GM20431 (cell line): Measurements from ENCODE around the gene ARMH3.

Experiments used
- in situ Hi-C: fragments of 300-500 bp; cut with MseI, MboI; formaldehyde crosslinking; loops from one replicate; pipeline ENCODE4 v1.15.0; 2020; ENCODE audit warnings: low sequenced_read_pairs; ENCODE audit not compliant: unreplicated experiment

The ARMH3 gene

GRCh38 chr10:101956117-101956516 lies 99.9 kb downstream of the ARMH3 start:
- in situ Hi-C loops: no loop called here

- in situ Hi-C loops: no loop called here
Observed at GRCh38 chr10:101952191-101952590, 103.8 kb downstream of the ARMH3 start.

- in situ Hi-C loops: no loop called here
Observed at GRCh38 chr10:101950213-101950612, 105.8 kb downstream of the ARMH3 start.

GRCh38 chr10:101941871-101942270 lies 114.1 kb downstream of the ARMH3 start:
- in situ Hi-C loops: no loop called here

- in situ Hi-C loops: no loop called here
Observed at GRCh38 chr10:101940916-101941315, 115.1 kb downstream of the ARMH3 start.

- in situ Hi-C loops: no loop called here
Observed at GRCh38 chr10:101939729-101940128, 116.2 kb downstream of the ARMH3 start.

- in situ Hi-C loops: no loop called here
Observed at GRCh38 chr10:101939008-101939648, 116.8 kb downstream of the ARMH3 start.

GRCh38 chr10:101938305-101939007 lies 117.5 kb downstream of the ARMH3 start:
- in situ Hi-C loops: no loop called here

GRCh38 chr10:101935431-101935830 lies 120.5 kb downstream of the ARMH3 start:
- in situ Hi-C loops: no loop called here

- in situ Hi-C loops: no loop called here
Observed at GRCh38 chr10:101934686-101935305, 121.2 kb downstream of the ARMH3 start.

- in situ Hi-C loops: no loop called here
Observed at GRCh38 chr10:101933976-101934375, 122.0 kb downstream of the ARMH3 start.

- in situ Hi-C loops: no loop called here
Observed at GRCh38 chr10:101932183-101932582, 123.8 kb downstream of the ARMH3 start.

GRCh38 chr10:101925027-101925426 lies 130.9 kb downstream of the ARMH3 start:
- in situ Hi-C loops: no loop called here

GRCh38 chr10:101923256-101923655 lies 132.7 kb downstream of the ARMH3 start:
- in situ Hi-C loops: no loop called here

GRCh38 chr10:101922846-101923245 lies 133.1 kb downstream of the ARMH3 start:
- in situ Hi-C loops: no loop called here

GRCh38 chr10:101920546-101920945 lies 135.4 kb downstream of the ARMH3 start:
- in situ Hi-C loops: no loop called here

GRCh38 chr10:101919026-101919770 lies 136.8 kb downstream of the ARMH3 start:
- in situ Hi-C loops: no loop called here

- in situ Hi-C loops: no loop called here
Observed at GRCh38 chr10:101912561-101913179, 143.3 kb downstream of the ARMH3 start.

GRCh38 chr10:101906586-101907183 lies 149.3 kb downstream of the ARMH3 start:
- in situ Hi-C loops: no loop called here

- in situ Hi-C loops: no loop called here
Observed at GRCh38 chr10:101905251-101905650, 150.7 kb downstream of the ARMH3 start.
